Neutrophil (primary cell): ENCODE results near the gene FGF6.
A peak's percentile ranks its signal among the peaks of the same experiment; 100 is the strongest.

Experiments
- H3K27ac ChIP-seq: fragments of 200-600 bp; sonication (generic); 2 replicates; pipeline ENCODE4 v1.5.1; 2016; ENCODE audit warnings: mild to moderate bottlenecking, moderate library complexity
- H3K27me3 ChIP-seq: fragments of 200-600 bp; sonication (generic); 2 replicates; pipeline ENCODE4 v1.6.0; 2016; ENCODE audit warnings: mild to moderate bottlenecking
- H3K36me3 ChIP-seq: fragments of 200-600 bp; sonication (generic); 2 replicates; pipeline ENCODE4 v1.5.1; 2017
- H3K4me1 ChIP-seq, 2 experiments: fragments of 200-600 bp in 1 of 2; sonication (generic) in 1 of 2; 1 replicate in 1 of 2; 2 replicates in 1 of 2; pipeline versions ENCODE4 v1.5.1 to v1.6.1; 2013 to 2016; ENCODE audit warnings: low read depth in 1 of 2, low read length in 1 of 2, mild to moderate bottlenecking in 1 of 2, moderate library complexity in 1 of 2; ENCODE audit not compliant: control insufficient read depth in 1 of 2, insufficient read depth in 1 of 2
- H3K4me3 ChIP-seq, 2 experiments: fragments of 200-600 bp in 1 of 2; sonication (generic) in 1 of 2; 1 replicate in 1 of 2; 2 replicates in 1 of 2; pipeline ENCODE4 v1.5.1; 2013 to 2016; ENCODE audit warnings: low read depth in 1 of 2, low read length in 1 of 2, mild to moderate bottlenecking in 1 of 2, moderate library complexity in 1 of 2
- H3K9me3 ChIP-seq: fragments of 200-600 bp; sonication (generic); 2 replicates; pipeline ENCODE4 v1.5.1; 2016
- TF ChIP-seq, protein P1 (sequence below): fragments of 200-600 bp; sonication (generic); IDR thresholded peaks from 2 replicates; pipeline ENCODE4 v1.5.1; 2016; ENCODE audit warnings: antibody characterized with exemption

The FGF6 gene

DNA sequence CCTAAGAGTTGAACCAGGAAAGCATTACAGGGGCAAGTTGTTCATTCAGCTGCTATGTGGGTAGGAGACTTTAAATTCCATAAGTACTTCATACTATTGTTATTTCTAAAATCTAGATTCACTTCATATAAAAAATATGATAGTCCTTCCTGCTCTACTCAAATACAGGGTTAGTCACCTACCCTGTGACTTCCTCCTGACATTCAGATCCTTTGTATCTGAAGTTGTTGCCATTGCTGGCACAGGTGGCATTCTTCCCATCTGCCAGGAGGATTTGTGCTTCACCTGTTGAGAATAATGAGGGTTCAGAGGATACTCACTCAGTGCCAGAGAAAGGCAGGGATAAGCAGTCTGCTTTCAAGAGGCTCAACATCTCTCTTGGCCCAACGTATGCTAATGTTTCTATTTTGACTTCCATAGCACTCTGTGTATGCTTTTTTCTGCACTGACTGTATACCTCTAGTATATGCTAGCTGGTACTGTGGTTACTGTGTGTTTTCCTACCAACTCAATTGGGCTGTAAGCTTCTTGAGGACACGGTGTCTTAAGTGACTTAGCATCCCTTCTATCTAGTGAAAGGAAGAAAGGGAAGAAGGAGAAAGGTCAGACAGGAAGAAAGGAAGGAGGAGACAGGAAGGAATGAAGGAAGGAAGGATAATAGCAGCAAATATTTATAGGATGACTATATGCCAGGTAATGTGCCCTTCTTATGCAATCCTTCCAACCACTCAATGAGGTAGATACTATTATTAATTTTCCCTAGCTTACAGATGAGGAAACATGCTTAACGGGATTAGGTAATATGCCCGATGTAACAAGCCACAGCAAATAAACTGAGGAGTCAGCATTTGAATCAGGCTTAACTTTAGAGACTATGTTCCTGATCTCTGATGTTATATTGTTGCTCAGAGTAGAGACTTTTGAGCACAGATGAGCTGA lies 38.5 kb upstream of the FGF6 start:
- no peak overlapping the region for H3K4me3 ChIP-seq
- TF ChIP-seq, protein P1, sequence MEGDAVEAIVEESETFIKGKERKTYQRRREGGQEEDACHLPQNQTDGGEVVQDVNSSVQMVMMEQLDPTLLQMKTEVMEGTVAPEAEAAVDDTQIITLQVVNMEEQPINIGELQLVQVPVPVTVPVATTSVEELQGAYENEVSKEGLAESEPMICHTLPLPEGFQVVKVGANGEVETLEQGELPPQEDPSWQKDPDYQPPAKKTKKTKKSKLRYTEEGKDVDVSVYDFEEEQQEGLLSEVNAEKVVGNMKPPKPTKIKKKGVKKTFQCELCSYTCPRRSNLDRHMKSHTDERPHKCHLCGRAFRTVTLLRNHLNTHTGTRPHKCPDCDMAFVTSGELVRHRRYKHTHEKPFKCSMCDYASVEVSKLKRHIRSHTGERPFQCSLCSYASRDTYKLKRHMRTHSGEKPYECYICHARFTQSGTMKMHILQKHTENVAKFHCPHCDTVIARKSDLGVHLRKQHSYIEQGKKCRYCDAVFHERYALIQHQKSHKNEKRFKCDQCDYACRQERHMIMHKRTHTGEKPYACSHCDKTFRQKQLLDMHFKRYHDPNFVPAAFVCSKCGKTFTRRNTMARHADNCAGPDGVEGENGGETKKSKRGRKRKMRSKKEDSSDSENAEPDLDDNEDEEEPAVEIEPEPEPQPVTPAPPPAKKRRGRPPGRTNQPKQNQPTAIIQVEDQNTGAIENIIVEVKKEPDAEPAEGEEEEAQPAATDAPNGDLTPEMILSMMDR: no peak
- no peaks in the 10 kb centered on the region for H3K9me3 ChIP-seq
- peaks cover 13% of the 10 kb centered on the region for H3K36me3 ChIP-seq
- H3K27ac ChIP-seq: no peak overlapping the region
- peaks cover 4% of the 10 kb centered on the region for H3K27me3 ChIP-seq
- H3K4me1 ChIP-seq: no peaks in the 10 kb centered on the region

DNA sequence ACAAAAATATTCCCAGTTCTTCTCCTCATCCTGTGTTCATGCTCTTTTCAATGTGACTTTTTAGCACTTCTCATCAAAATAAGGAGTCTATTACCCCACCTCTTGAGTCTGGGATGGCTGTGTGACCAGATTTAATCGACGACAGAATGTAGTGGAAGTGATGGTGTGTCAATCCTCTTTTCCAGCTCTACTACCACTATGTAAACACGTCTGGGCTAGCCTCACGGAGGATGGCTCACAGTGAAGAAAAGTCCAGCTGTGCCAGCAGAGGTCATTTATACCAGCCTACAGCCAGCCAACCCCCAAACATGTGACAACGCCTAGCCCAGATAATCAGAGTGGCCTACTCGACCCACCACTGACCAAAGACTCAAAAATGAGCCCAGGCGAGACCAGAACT lies 37.3 kb upstream of the FGF6 start:
- Histone ChIP-seq H3K4me3 (no peak overlapping the region), H3K27ac (no peak overlapping the region), H3K36me3 (peaks cover under 1% of the 10 kb centered on the region), H3K4me1 (peaks cover 0 to 2% of the 10 kb centered on the region in 2 experiments), H3K27me3 (peaks cover 4% of the 10 kb centered on the region), H3K9me3 (no peaks in the 10 kb centered on the region)
- TF ChIP-seq, protein P1: no peak

DNA sequence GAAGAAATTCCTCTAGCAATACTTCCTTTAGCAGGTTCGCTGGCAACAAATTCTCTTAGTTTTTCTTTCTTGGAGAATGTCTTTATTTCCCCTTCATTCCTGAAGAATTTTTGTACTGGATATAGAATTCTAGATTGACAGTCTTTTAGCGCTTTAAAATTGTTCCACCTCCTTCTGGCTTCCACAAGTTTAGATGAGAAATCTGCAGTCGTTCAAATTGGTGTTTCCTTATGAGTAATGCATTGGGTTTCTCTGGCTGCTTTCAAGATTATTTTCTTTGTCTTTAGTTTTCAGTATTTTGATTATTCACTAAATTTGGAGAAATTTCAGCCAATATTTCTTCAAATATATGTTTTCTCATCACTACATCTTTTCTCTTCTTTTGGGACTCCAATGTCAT lies 33.3 kb upstream of the FGF6 start:
- Histone ChIP-seq H3K9me3 (no peaks in the 10 kb centered on the region), H3K36me3 (no peaks in the 10 kb centered on the region), H3K4me1 (peaks cover 6 to 23% of the 10 kb centered on the region in 2 experiments), H3K27ac (no peak overlapping the region), H3K4me3 (no peak overlapping the region), H3K27me3 (peaks cover 30% of the 10 kb centered on the region)
- TF ChIP-seq, protein P1: no peak

DNA sequence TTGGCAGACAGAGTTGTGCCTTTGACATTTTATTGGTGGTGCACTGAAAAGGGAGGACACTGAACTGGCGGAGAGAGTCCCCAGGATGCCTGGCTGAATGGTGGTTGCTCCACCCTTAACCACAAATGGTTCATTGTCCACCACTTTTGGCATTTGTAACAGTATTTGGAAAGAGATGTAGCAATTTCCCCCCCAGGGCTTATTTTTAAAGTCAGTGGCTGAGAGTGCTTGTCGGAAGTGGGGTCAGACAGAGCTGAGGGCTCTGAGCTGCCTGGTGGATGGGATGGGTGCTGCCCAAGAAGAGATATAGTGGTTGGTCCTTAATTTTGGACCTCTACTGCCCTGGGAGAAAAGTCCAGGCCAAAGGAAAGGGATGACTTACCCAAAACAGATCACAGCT lies 31.5 kb upstream of the FGF6 start:
- Histone ChIP-seq H3K27me3 (peaks cover 41% of the 10 kb centered on the region), H3K27ac (no peak overlapping the region), H3K36me3 (no peaks in the 10 kb centered on the region), H3K9me3 (no peaks in the 10 kb centered on the region), H3K4me1 (peaks cover 6 to 30% of the 10 kb centered on the region in 2 experiments), H3K4me3 (no peak overlapping the region)
- TF ChIP-seq, protein P1: no peak

DNA sequence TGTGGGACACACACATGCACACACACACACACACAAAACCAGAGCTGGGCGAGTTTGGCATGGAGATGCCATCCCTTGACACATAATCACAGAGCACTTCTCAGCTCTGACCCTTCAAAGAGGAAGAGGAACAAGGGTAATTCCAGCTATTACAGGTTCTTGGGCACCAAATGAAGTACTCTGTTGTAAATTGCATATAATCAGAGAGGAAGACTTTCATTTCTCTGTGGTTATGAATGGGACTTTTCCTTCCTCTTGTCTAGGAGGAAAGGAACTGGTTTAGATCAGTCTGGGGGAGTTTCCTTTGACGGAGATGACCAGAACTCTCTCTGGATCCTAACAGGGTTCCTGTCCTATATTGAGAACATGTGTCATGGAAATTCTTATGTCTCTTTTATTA lies 26.4 kb upstream of the FGF6 start:
- Histone ChIP-seq H3K9me3 (no peaks in the 10 kb centered on the region), H3K36me3 (no peaks in the 10 kb centered on the region)

More for the DNA sequence above, 26.4 kb upstream of the FGF6 start:
- Histone ChIP-seq H3K27ac (peak overlapping the region; percentile 17), H3K27me3 (peaks cover 47% of the 10 kb centered on the region), H3K4me3 (no peak overlapping the region), H3K4me1 (peaks cover 12 to 30% of the 10 kb centered on the region in 2 experiments)
- TF ChIP-seq, protein P1: no peak
